Fibroblast of lung (primary cell): Measurements from ENCODE around the gene NDOR1. TPM values are rescaled to one million over a fixed set of nuclear protein-coding genes. Genes with fewer than 3 reads are reported as not detected.

Source experiments
- DNase-seq, 2 donors: peaks; one replicate each; pipeline versions ENCODE4 v3.0.0 to v3.0.0-alpha.2; 2010; ENCODE audit warnings: low read depth in 2 of 2
- H2AFZ ChIP-seq: 2 replicates; pipeline ENCODE4 v1.5.1; 2012; ENCODE audit warnings: low read length, control low read depth, inconsistent platforms
- H3K27ac ChIP-seq: 2 replicates; pipeline ENCODE4 v1.5.1; 2011; ENCODE audit warnings: low read length, control low read depth; ENCODE audit not compliant: insufficient read depth
- H3K27me3 ChIP-seq: 2 replicates; pipeline ENCODE4 v1.5.1; 2011; ENCODE audit warnings: mild to moderate bottlenecking, low read length; ENCODE audit not compliant: control insufficient read depth, insufficient read depth
- H3K36me3 ChIP-seq: 2 replicates; pipeline ENCODE4 v1.5.1; 2011; ENCODE audit warnings: low read length; ENCODE audit not compliant: control insufficient read depth, insufficient read depth
- H3K4me1 ChIP-seq: 2 replicates; pipeline ENCODE4 v1.5.1; 2011; ENCODE audit warnings: low read length; ENCODE audit not compliant: control insufficient read depth, insufficient read depth; ENCODE audit errors: extremely low read depth
- H3K4me2 ChIP-seq: 2 replicates; pipeline ENCODE4 v1.5.1; 2011; ENCODE audit warnings: low read length, control low read depth; ENCODE audit not compliant: insufficient read depth; ENCODE audit errors: extremely low read depth
- H3K4me3 ChIP-seq, 4 experiments: fragments of 200-600 bp in 1 of 4; sonication (generic) in 1 of 4; replicated peaks in 1 of 4; 2 replicates each; pipeline ENCODE4 v1.5.1; 2011 to 2016; ENCODE audit warnings: low read length in 4 of 4, low read depth in 3 of 4, mild to moderate bottlenecking in 3 of 4, control low read depth in 2 of 4, inconsistent platforms in 1 of 4, mixed read lengths in 1 of 4; ENCODE audit not compliant: insufficient read depth in 1 of 4; ENCODE audit errors: control extremely low read depth in 1 of 4
- H3K79me2 ChIP-seq: 2 replicates; pipeline ENCODE4 v1.5.1; 2012; ENCODE audit warnings: mild to moderate bottlenecking, low read length, inconsistent platforms; ENCODE audit not compliant: control insufficient read depth, insufficient read depth
- H3K9ac ChIP-seq: 2 replicates; pipeline ENCODE4 v1.5.1; 2011; ENCODE audit warnings: mild to moderate bottlenecking, low read length, control low read depth; ENCODE audit not compliant: insufficient read depth
- H3K9me3 ChIP-seq: 2 replicates; pipeline ENCODE4 v1.5.1; 2012; ENCODE audit warnings: low read depth, low read length; ENCODE audit not compliant: control insufficient read depth, insufficient read depth
- H4K20me1 ChIP-seq: 2 replicates; pipeline ENCODE4 v1.5.1; 2011; ENCODE audit warnings: low read length; ENCODE audit not compliant: control insufficient read depth, insufficient read depth; ENCODE audit errors: extremely low read depth
- EZH2 ChIP-seq: IDR thresholded peaks from 2 replicates; pipeline ENCODE4 v1.5.1; 2012; ENCODE audit warnings: low read length, control low read depth, mild to moderate bottlenecking; ENCODE audit errors: missing control alignments
- polyA plus RNA-seq, 2 donors: library from polyadenylated mRNA; depleted of rRNA in 1 of 2; stranded (reverse) in 1 of 2; unstranded in 1 of 2; fragments of >200 nt; gene quantifications; 2 replicates each; pipeline ENCODE4 v1.2.1, GENCODE V29; 2011 to 2012; ENCODE audit warnings: missing spikeins in 1 of 2
- total RNA-seq: library from RNA; depleted of rRNA; stranded (reverse); fragments of >200 nt; gene quantifications from 2 replicates; pipeline ENCODE4 v1.2.1, GENCODE V29; 2014
- TF ChIP-seq, protein P1 (sequence below), 2 donors: IDR thresholded peaks in 1 of 2; conservative IDR thresholded peaks in 1 of 2; 1 replicate in 1 of 2; 2 replicates in 1 of 2; pipeline ENCODE4 v1.5.1; 2011 to 2012; ENCODE audit warnings: low read length in 2 of 2, control low read depth in 1 of 2, inconsistent platforms in 1 of 2, low read depth in 1 of 2, mild to moderate bottlenecking in 1 of 2

NDOR1 gene
- total and polyA plus RNA-seq, 2 donors (not counting 1 experiment from before 2014, with no cell fraction given) = 2.4 to 3.1 TPM

DNA sequence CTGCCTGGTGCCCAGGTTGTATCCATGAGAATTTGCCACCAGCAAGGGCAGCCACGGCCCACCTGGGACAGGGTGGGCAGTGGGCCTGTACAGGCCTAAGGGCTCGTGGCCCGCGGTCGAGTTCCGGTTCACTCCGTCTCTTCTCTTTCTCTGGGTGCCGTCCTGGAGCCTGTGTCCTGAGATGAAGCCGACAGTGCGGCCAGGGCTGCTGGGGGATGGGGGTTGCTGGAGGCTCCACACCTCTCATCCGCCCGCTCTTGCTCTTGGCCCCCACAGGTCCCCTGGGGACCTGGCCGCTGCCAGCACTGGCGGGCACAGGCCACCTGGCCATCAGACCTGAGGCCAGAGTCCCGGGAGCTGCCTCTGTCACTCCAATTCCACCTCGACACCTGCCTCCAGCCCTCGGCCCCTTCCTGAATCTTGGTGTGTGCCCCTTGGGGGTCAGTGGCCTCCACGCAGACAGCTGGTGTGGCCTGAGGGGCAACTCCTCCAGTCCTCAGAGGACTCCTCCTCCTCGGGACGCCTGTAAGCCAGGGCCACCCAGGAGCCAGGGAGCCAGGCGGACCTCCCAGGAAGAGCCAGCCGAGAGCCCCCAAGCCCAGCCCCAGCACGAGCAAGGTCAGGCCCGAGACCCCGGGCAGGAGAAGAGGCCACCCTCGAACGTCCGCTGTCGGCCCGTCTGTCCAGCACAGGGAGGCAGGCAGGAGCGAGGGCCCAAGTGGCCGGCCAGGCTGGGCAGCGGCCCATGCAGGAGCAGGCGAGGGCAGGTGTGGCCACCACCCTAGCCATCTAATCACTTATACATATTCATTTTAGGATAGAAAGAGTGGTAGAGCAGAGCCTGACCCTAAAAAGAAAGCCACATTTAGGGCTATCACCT is 40.9 kb upstream of the NDOR1 start:
- no peak overlapping the region for H3K27ac ChIP-seq

DNA sequence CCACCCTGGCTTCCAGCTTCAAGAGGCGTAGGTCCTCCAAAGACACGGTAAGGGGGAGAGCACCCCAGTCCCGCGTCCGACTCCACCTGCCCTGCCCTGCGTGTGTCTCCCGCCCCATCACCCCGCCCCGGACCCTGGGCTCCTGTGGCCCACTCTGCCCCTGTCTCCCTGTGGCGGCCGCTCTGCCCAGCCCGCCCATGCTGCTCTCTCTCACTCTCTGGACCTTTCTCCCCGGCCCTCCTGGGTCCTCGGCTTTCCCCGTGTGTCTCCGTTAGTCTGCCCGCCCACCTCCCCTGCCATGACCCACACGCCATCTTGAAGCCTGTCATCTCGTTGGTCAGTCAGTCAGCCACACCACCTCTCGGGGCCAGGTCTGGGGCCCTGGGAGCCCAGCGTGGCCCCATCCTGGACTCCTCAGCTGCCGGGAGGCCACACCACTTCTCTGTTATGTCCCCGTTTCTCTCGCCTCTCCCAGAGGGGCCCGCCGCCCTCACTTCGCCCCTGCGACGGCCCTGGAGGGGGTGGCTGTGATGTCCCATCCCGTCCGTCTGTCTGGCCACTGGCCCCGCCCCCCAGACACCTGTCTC is 40.2 kb upstream of the NDOR1 start:
- H3K4me2 ChIP-seq = no peak overlapping the region
- H3K9me3 ChIP-seq = no peaks in the 10 kb centered on the region
- TF ChIP-seq EZH2 = no peak
- TF ChIP-seq, protein P1, sequence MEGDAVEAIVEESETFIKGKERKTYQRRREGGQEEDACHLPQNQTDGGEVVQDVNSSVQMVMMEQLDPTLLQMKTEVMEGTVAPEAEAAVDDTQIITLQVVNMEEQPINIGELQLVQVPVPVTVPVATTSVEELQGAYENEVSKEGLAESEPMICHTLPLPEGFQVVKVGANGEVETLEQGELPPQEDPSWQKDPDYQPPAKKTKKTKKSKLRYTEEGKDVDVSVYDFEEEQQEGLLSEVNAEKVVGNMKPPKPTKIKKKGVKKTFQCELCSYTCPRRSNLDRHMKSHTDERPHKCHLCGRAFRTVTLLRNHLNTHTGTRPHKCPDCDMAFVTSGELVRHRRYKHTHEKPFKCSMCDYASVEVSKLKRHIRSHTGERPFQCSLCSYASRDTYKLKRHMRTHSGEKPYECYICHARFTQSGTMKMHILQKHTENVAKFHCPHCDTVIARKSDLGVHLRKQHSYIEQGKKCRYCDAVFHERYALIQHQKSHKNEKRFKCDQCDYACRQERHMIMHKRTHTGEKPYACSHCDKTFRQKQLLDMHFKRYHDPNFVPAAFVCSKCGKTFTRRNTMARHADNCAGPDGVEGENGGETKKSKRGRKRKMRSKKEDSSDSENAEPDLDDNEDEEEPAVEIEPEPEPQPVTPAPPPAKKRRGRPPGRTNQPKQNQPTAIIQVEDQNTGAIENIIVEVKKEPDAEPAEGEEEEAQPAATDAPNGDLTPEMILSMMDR (conservative IDR thresholded peaks at IDR 0.05 in 1 of 2, IDR thresholded peaks at IDR 0.05 in 1 of 2; ENCODE audit: low read depth in 1 of 2, low read length in 2 of 2) = no peak
- H3K79me2 ChIP-seq = no peaks in the 10 kb centered on the region
- no peaks in the 10 kb centered on the region for H3K4me1 ChIP-seq
- H3K4me3 ChIP-seq = no peak overlapping the region
- H3K27me3 ChIP-seq = peaks cover 52% of the 10 kb centered on the region
- H2AFZ ChIP-seq = no peak overlapping the region
- H3K36me3 ChIP-seq = no peaks in the 10 kb centered on the region
- no peak for DNase-seq
- no peak overlapping the region for H3K9ac ChIP-seq
- no peak overlapping the region for H3K27ac ChIP-seq
- no peaks in the 10 kb centered on the region for H4K20me1 ChIP-seq

More for the DNA sequence above, 40.9 kb upstream of the NDOR1 start:
- Histone ChIP-seq H3K4me1 (no peaks in the 10 kb centered on the region), H2AFZ (no peak overlapping the region), H3K4me3 (no peak overlapping the region), H3K9ac (no peak overlapping the region), H3K79me2 (no peaks in the 10 kb centered on the region), H3K9me3 (no peaks in the 10 kb centered on the region), H3K36me3 (no peaks in the 10 kb centered on the region), H3K4me2 (no peak overlapping the region), H4K20me1 (no peaks in the 10 kb centered on the region), H3K27me3 (peaks cover 44% of the 10 kb centered on the region)
- no peak for TF ChIP-seq EZH2
- TF ChIP-seq, protein P1 (conservative IDR thresholded peaks at IDR 0.05 in 1 of 2, IDR thresholded peaks at IDR 0.05 in 1 of 2; ENCODE audit: low read depth in 1 of 2, low read length in 2 of 2) = no peak
- DNase-seq = no peak

DNA sequence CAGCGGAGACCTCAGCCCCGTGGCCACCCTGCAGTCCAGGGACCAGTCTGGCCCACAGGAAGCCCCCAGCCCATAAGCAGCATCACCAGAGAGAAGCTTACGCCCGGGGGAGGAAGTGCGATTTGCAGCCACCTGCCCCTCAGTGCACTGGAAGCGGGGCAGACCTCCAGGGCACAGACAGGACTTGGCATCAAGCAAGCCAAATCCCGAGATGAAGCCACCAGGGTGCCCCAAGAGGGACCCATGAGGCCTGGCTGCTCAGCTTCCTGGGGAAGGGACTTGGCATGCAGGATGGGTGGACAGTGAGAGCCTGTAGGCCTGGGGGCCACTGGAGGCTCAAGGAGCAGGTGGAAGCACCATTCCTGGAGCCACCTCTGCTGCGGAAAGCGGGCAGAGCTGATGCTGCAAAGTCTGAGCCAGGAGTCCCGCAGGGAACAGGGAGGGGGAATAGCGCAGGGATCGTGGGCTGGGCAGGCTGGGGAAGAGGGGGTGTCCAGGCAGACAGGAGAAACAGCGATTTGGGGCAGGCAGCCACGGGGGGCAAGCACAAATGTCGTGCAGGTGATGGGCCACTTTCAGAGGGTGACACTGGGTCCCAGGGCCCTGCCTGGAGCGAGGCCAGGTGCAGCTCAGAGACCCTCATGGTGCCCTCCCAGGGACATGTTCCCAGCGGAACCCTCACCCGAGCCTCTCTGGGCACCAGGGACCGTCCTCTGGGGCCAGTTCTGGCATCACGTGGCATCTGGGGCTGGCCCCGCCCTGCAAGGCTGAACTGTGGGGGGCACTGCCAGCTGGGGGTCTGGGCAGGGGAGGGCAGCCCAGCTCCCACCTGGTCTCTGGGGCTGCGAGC is 38.9 kb upstream of the NDOR1 start:
- Histone ChIP-seq H3K79me2 (no peaks in the 10 kb centered on the region), H4K20me1 (no peaks in the 10 kb centered on the region), H3K4me2 (no peak overlapping the region), H3K36me3 (no peaks in the 10 kb centered on the region), H3K27ac (no peak overlapping the region), H3K4me3 (no peak overlapping the region), H2AFZ (no peak overlapping the region), H3K4me1 (no peaks in the 10 kb centered on the region), H3K9ac (no peak overlapping the region), H3K27me3 (peaks cover 50% of the 10 kb centered on the region), H3K9me3 (no peaks in the 10 kb centered on the region)
- no peak for DNase-seq
- peak; percentile 77 for TF ChIP-seq EZH2
- TF ChIP-seq, protein P1 (conservative IDR thresholded peaks at IDR 0.05 in 1 of 2, IDR thresholded peaks at IDR 0.05 in 1 of 2; ENCODE audit: low read depth in 1 of 2, low read length in 2 of 2) = no peak
